Measurements from ENCODE around the gene ADAM33.

GRCh38 chr20:3628502-3629314 lies 53.1 kb downstream of the ADAM33 start:
- TF ChIP-seq, protein P1, sequence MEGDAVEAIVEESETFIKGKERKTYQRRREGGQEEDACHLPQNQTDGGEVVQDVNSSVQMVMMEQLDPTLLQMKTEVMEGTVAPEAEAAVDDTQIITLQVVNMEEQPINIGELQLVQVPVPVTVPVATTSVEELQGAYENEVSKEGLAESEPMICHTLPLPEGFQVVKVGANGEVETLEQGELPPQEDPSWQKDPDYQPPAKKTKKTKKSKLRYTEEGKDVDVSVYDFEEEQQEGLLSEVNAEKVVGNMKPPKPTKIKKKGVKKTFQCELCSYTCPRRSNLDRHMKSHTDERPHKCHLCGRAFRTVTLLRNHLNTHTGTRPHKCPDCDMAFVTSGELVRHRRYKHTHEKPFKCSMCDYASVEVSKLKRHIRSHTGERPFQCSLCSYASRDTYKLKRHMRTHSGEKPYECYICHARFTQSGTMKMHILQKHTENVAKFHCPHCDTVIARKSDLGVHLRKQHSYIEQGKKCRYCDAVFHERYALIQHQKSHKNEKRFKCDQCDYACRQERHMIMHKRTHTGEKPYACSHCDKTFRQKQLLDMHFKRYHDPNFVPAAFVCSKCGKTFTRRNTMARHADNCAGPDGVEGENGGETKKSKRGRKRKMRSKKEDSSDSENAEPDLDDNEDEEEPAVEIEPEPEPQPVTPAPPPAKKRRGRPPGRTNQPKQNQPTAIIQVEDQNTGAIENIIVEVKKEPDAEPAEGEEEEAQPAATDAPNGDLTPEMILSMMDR (IDR thresholded peaks at IDR 0.05): no peak
- TF ChIP-seq ZFX (IDR thresholded peaks at IDR 0.05; ENCODE audit: borderline replicate concordance): no peak
